K562 (cell line): ENCODE data around the gene SOWAHC.

Source experiments
- BMI1 ChIP-seq: fragments of 150-350 bp; IDR thresholded peaks from 2 replicates; pipeline ENCODE4 v1.6.1; 2014; ENCODE audit warnings: low read length
- BRCA1 ChIP-seq, 2 experiments: fragments of 450-650 bp in 1 of 2; sonication (generic) in 1 of 2; formaldehyde crosslinking in 1 of 2; IDR thresholded peaks; 2 replicates each; pipeline versions ENCODE4 v1.5.0 to v1.6.1; 2017 to 2020; ENCODE audit warnings: mild to moderate bottlenecking in 1 of 2, missing genetic modification reagents in 1 of 2
- CCAR2 ChIP-seq: fragments of 200-400 bp; formaldehyde crosslinking; IDR thresholded peaks from 2 replicates; pipeline ENCODE4 v1.6.1; 2017; ENCODE audit warnings: mild to moderate bottlenecking, low read depth, low read length
- EHMT2 ChIP-seq: fragments of 450-650 bp; IDR thresholded peaks from 2 replicates; pipeline ENCODE4 v1.6.1; 2018; ENCODE audit warnings: antibody characterized with exemption
- EP300 ChIP-seq: IDR thresholded peaks from 2 replicates; pipeline ENCODE4 v1.6.1; 2012; ENCODE audit warnings: low read length, improper control_type of control experiment
- FOXM1 ChIP-seq, 2 experiments: fragments of 450-650 bp in 1 of 2; sonication (generic) in 1 of 2; formaldehyde crosslinking in 1 of 2; IDR thresholded peaks; 2 replicates each; pipeline versions ENCODE4 v1.6.1 to v1.9.0; 2017 to 2022; ENCODE audit warnings: low read depth in 2 of 2, mild to moderate bottlenecking in 2 of 2, missing genetic modification reagents in 1 of 2, moderate library complexity in 1 of 2
- HMG20B ChIP-seq: fragments of 250-450 bp; sonication (Bioruptor Pico); IDR thresholded peaks from 2 replicates; pipeline ENCODE4 v1.5.0; 2021; ENCODE audit warnings: mild to moderate bottlenecking
- MAX ChIP-seq: sonication (generic); formaldehyde crosslinking; IDR thresholded peaks from 2 replicates; pipeline ENCODE4 v1.9.0; 2022; ENCODE audit warnings: mild to moderate bottlenecking, missing genetic modification reagents
- NFE2L1 ChIP-seq: fragments of 450-650 bp; IDR thresholded peaks from 2 replicates; pipeline ENCODE4 v1.6.1; 2016; ENCODE audit warnings: missing genetic modification characterization, low read depth, mild to moderate bottlenecking, missing compliant biosample characterization, moderate library complexity, borderline replicate concordance
- PHF21A ChIP-seq: fragments of 450-650 bp; IDR thresholded peaks from 2 replicates; pipeline ENCODE4 v1.6.1; 2017; ENCODE audit warnings: low read depth, borderline replicate concordance
- PML ChIP-seq: IDR thresholded peaks from 2 replicates; pipeline ENCODE4 v1.6.1; 2012; ENCODE audit warnings: low read length, inconsistent platforms
- ZNF347 ChIP-seq: fragments of 450-650 bp; formaldehyde crosslinking; IDR thresholded peaks from 2 replicates; pipeline ENCODE4 v1.4.0; 2020; ENCODE audit warnings: low read depth, mild to moderate bottlenecking, moderate library complexity
- TF ChIP-seq, protein P1 (sequence below): sonication (generic); formaldehyde crosslinking; IDR thresholded peaks from 2 replicates; pipeline ENCODE4 v1.8.0; 2022; ENCODE audit warnings: mild to moderate bottlenecking, missing genetic modification reagents

DNA sequence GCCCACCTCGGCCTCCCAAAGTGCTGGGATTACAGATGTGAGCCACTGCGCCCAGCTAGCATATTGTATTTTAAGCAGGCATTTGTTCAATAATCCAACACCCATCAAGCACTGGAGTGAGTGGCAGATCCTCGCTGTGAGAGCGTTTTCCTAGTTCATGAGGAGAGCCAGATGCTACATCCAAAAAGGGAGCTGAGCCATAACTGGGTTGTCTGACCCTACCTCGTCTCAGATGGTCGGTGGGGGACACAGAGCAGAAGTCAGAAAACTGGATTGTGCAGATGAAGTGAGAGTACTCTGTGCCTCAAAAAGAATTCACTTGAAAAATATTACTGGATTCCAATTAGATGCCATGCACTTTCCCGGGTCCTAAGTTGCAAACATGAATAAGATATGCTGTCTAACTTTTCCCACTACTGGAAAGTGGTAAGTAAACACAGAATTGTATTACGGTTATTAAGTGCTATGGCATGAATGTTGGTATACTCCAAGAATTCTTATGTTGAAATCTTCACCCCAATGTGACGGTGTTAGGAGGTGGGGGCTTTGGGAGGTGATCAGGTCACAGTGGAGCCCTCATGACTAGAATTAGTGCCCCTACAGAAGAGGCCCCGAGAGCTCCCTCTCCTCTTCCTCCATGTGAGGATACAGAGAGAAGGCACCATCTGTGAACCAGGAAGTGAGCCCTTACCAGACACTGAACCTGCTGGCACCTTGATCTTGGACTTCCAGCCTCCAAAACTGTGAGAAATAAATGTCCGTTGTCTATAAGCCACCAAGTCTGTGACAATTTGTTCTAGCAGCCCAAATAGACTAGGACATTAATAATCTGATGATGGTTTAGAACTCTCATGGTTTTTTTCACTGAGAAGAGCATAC is 21.5 kb downstream of the SOWAHC start:
- no peak for TF ChIP-seq NFE2L1 (tag)
- no peak for TF ChIP-seq HMG20B (CRISPR knock-in tag)
- no peak for TF ChIP-seq BMI1
- TF ChIP-seq EP300, result no peak
- TF ChIP-seq PHF21A, result no peak
- TF ChIP-seq FOXM1 (IDR thresholded peaks at IDR 0.05; ENCODE audit: low read depth), result no peak
- no peak for TF ChIP-seq FOXM1 (CRISPR knock-in tag; IDR thresholded peaks at IDR 0.05; ENCODE audit: low read depth)
- TF ChIP-seq PML, result no peak
- TF ChIP-seq BRCA1 (IDR thresholded peaks at IDR 0.05), result no peak
- no peak for TF ChIP-seq BRCA1 (CRISPR knock-in tag; IDR thresholded peaks at IDR 0.05)
- no peak for TF ChIP-seq EHMT2
- TF ChIP-seq ZNF347, result no peak
- TF ChIP-seq, protein P1, sequence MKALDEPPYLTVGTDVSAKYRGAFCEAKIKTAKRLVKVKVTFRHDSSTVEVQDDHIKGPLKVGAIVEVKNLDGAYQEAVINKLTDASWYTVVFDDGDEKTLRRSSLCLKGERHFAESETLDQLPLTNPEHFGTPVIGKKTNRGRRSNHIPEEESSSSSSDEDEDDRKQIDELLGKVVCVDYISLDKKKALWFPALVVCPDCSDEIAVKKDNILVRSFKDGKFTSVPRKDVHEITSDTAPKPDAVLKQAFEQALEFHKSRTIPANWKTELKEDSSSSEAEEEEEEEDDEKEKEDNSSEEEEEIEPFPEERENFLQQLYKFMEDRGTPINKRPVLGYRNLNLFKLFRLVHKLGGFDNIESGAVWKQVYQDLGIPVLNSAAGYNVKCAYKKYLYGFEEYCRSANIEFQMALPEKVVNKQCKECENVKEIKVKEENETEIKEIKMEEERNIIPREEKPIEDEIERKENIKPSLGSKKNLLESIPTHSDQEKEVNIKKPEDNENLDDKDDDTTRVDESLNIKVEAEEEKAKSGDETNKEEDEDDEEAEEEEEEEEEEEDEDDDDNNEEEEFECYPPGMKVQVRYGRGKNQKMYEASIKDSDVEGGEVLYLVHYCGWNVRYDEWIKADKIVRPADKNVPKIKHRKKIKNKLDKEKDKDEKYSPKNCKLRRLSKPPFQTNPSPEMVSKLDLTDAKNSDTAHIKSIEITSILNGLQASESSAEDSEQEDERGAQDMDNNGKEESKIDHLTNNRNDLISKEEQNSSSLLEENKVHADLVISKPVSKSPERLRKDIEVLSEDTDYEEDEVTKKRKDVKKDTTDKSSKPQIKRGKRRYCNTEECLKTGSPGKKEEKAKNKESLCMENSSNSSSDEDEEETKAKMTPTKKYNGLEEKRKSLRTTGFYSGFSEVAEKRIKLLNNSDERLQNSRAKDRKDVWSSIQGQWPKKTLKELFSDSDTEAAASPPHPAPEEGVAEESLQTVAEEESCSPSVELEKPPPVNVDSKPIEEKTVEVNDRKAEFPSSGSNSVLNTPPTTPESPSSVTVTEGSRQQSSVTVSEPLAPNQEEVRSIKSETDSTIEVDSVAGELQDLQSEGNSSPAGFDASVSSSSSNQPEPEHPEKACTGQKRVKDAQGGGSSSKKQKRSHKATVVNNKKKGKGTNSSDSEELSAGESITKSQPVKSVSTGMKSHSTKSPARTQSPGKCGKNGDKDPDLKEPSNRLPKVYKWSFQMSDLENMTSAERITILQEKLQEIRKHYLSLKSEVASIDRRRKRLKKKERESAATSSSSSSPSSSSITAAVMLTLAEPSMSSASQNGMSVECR, result no peak
- TF ChIP-seq CCAR2, result no peak
- TF ChIP-seq MAX, result no peak
